NCI-H524 (cell line): Measurements from ENCODE around the gene GJA4.

Experiments
- DNase-seq, 2 experiments: peaks; one replicate each; lab custom pipeline; 2025; lab: John Stamatoyannopoulos, UW

The GJA4 gene

DNA sequence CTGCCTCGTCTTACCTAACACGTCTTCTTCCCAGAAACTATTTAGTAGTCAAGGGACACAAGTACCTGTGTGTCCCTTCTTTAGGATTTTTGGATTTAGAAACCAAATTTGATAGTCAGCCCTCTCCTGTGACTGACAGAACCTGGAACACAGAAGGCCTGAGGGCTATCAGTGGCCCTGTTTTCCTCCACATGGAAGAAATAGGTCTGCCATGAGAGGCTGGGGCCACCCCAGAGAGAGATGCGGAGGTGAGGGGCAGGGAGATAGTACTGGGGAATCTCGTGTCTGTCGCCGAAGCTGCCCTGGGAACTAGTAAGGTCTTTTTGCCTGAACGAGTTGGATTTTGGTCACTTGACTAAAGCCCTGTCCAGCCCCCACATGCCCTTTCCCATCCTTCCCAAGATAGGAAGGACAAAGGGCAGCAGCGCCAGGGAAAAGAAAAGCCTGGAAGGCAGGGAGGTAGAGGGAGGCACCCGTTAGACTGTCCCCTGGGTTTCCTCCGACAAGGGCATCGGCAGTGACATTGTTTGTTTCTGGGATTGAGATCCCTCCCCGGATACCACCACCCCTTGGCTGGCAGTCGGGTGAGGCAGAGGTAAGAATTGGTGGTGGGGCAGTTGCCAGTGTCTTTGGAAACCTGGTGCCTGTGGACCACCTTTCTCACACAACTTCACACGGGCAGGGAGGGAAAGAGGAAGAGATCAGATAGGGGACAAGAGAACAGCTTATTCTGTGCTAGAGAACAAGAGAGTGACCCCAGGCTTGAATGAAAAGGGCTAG lies 46.9 kb downstream of the GJA4 start:
- no peak for DNase-seq

DNA sequence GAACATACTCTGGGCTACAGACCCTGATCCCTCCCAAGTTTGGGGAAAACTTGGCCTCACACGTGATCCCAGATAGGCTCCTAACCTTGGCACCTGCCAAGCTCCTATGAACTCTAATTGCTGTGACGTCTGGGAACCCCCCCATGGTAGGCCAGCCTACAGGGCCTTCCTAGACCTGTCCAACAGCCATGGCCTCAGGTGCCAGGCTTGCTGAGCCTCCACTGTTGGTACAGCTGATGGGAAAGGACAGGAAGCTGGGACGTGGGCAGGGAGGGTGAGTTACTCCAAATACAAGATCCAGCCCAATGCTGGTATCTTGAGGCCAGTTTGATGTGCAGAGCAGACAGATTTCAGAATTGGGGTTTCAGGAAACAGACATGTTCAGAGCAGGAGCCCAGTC lies 47.6 kb downstream of the GJA4 start:
- no peak for DNase-seq

DNA sequence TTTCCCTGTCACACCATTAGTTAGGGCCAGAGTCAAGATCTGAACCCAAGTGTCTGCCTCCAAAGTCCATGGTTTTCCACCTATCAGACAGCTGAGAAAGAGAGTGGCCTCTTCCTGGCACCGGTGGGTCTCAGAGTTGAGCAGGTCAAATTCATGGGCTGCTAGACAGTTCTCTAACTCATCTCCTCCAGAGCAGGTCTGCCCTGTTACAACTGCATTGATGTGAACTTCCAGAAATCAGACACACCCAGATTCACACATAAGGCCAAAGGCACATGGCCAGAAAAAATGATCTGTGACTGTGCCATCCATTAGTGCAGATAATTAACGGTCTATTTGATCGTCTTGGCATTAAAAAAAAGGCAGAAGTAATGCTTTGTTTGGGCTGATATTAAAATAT lies 49.3 kb downstream of the GJA4 start:
- DNase-seq: no peak

DNA sequence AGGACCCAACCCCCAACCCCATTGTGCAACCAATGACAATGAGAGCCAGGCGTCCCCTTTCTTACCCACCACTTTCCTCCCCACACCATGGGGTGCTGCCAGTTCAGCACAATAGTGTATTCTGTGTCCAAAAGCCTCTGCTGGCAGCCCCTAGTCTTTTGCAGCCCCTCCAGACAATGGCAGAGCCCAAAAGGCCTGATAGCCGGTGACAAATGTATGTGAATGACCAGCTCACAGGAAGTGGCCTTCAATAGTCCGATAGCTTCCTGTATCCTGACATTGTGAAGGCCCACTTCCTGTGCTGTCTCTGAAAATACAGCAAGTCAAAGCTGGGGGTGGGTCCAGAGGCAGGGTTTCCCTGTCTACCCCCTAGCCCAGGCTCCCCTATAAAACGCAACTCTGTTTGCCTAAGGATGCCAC lies 50.2 kb downstream of the GJA4 start:
- DNase-seq: no peak

DNA sequence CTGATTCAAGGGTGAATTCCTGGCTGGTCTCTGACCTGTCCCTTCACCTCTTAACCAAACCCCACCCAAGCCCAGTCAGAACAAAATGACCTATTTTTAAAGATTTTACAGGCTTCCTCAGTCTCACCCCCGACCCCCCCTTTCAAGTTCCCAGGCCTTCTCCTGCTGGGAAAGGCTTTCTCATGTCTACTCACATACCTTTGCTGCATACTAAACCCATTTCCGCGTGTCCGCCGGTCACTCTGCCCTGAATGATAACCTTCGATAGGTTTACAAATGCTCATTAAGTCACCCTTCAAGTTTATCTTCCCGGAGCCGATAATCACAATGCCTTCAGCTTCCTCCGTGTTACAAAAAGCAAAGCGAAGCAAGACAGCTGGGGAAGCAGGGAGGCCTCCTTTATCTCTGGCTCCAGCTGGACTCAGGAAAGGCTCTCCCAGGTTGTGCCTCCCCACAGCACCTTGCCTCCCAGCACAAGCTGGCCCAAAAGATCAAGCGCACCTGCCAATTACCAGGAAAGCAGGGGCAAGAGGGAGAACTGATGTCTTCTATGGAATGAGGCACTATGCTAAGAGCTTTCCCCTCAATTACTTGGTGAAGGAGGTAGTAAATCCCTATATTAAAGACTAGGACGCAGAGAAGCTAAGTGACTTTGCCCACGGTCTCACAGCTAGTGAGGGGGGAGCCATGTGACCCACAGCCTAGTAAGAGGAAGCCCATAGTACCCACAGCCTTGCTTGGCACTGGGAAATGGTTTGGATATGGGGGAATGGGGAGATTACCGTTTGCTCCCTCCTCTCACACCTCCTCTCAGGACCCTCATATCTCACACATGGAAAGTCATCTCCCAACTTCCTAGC lies 50.8 kb downstream of the GJA4 start:
- DNase-seq: no peak

DNA sequence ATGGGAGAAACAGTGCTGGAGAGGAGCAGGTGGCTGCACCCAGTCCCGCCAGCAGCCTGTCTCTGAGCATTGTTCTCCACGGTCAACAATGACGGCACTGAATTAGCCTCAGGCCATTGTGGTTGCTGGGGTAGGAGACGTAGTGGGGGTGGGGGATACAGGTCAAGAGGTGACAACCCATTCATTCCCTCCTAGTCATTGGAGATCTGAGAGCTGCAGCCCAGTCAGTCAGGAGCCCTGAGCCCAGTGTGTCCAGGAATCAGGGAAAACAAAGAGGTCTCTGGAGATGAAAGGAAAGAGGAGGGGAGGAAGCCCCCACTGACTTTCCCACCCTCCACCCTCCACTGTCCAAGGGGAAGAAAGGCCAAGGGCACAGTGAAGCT lies 51.4 kb downstream of the GJA4 start:
- DNase-seq: no peak
